Transverse colon (tissue), 3 donors: Measurements from ENCODE around the gene EMILIN1.

ENCODE experiments used
- EP300 ChIP-seq: sonication (generic); formaldehyde crosslinking; IDR thresholded peaks from one replicate; pipeline ENCODE4 v1.6.1; 2017; ENCODE audit warnings: antibody characterized with exemption, low read depth
- POLR2A ChIP-seq: fragments of 450-650 bp; IDR thresholded peaks from one replicate; pipeline ENCODE4 v1.6.1; 2016; ENCODE audit warnings: antibody characterized with exemption, mild to moderate bottlenecking, moderate library complexity
- TF ChIP-seq, protein P1 (sequence below), 5 experiments: fragments of 200-600 bp in 3 of 5; fragments of 450-650 bp in 2 of 5; sonication (generic) in 3 of 5; IDR thresholded peaks; 1 replicate in 2 of 5; 2 replicates in 3 of 5; pipeline ENCODE4 v1.5.1; 2016 to 2017; ENCODE audit warnings: antibody characterized with exemption in 5 of 5, inconsistent platforms in 3 of 5, mild to moderate bottlenecking in 2 of 5, moderate library complexity in 1 of 5

DNA sequence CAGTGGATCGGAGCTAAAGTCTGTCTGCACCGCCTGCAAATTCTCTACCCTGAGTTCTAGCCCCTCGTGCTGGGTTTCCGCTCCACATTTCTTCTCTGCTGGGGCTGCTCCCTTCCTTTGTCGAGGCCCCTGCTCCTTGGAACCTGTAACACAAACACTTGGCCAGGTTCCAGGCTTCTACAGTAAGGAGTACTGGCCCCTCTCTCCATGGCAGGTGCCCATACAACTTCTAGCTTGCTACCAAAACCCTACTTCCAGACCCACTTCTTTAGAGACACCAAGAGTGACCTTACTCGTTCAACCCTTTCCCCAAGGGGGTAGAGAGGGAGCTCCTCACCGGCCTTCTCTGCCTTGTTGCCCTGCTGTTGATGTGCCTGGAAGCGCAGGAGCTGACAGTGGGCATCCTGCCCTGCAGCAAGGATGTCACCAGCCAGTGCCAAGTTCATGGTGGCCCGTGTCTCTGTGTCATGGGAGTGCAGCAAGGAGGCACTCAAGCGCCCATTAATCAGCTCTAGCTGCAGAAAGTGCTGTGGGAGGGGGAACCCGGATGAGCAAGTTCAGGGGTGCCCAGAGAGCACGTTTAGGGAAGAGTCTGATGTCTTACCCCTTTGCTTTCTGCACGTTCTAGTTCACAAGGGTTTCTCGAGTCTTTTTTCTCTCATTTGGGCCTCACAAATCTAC lies 54.9 kb downstream of the EMILIN1 start:
- TF ChIP-seq EP300 (no peak), POLR2A (no peak)
- TF ChIP-seq, protein P1, sequence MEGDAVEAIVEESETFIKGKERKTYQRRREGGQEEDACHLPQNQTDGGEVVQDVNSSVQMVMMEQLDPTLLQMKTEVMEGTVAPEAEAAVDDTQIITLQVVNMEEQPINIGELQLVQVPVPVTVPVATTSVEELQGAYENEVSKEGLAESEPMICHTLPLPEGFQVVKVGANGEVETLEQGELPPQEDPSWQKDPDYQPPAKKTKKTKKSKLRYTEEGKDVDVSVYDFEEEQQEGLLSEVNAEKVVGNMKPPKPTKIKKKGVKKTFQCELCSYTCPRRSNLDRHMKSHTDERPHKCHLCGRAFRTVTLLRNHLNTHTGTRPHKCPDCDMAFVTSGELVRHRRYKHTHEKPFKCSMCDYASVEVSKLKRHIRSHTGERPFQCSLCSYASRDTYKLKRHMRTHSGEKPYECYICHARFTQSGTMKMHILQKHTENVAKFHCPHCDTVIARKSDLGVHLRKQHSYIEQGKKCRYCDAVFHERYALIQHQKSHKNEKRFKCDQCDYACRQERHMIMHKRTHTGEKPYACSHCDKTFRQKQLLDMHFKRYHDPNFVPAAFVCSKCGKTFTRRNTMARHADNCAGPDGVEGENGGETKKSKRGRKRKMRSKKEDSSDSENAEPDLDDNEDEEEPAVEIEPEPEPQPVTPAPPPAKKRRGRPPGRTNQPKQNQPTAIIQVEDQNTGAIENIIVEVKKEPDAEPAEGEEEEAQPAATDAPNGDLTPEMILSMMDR (IDR thresholded peaks at IDR 0.05), result no peak
